ENCODE results near the gene TEC. TPM values are rescaled to one million over a fixed set of nuclear protein-coding genes. Genes with fewer than 3 reads are reported as not detected.
"Not testable (repeated sequence)": the region's sequence is repeated elsewhere in the genome, so short reads cannot be mapped to it uniquely, and the experiment has no call there.

Gene TEC
- total and polyA plus RNA-seq, 4 donors, result 0.98 to 2.6 (median 1.6) TPM

DNA sequence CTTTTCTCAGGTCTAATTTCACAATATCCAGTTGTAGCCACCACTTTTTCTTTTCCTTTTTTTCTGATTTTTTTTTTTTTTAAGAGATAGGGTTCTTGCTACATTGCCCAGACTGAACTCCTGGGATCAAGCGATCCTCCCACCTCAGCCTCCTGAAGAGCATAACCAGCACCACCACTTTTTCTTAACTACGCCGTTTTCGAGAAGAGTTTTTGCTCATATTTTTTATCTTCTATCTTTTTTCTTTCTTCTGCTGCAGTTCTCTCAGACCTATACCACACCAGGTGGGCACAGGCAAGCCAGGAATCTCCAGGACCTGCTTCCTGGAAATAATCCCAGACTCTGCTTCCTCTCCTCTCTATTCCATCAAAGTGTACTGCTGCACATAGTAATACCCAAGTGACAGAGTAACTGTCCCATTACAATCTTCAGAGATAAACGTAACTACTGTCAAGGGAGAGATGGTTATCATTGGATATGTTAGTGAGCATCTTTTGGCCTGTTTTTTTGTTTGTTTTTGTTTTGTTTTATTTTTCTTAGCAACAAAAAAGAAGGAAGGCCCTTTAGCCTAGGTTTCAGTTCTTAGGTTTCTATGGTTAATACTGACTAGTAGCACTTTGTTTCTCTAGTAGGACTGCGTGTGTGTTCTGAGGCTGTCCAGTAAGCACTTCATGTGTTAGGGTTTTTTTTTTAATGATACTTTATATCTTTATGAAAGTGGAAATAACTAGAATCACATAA, 76.4 kb downstream of the TEC start:
- Histone ChIP-seq H3K27ac (ENCODE audit: low read depth, low read length) (no peak overlapping the region), H3K36me3 (ENCODE audit: control insufficient read depth, insufficient read depth, low read length) (no peaks in the 10 kb centered on the region), H3K4me1 (ENCODE audit: control insufficient read depth, insufficient read depth, low read length) (no peaks in the 10 kb centered on the region), H3K9me3 (ENCODE audit: control insufficient read depth, insufficient read depth, low read length) (no peaks in the 10 kb centered on the region), H3K4me3 (ENCODE audit: low read depth, low read length) (no peak overlapping the region), H3K27me3 (ENCODE audit: control insufficient read depth, insufficient read depth, low read length) (no peaks in the 10 kb centered on the region)
- 96% methylated on average over 4 of the region's 6 CpGs for WGBS (ENCODE audit: insufficient coverage)
- DNase-seq (ENCODE audit: low read depth in 4 of 6, low spot score in 6 of 6), result no peak

GRCh38 chr4:48191758-48192157, 77.9 kb downstream of the TEC start:
- no peaks in the 10 kb centered on the region for H3K4me1 ChIP-seq (ENCODE audit: control insufficient read depth, insufficient read depth, low read length)
- no CpG with 5 or more reads among the region's 1 CpG for WGBS (ENCODE audit: insufficient coverage)
- H3K27me3 ChIP-seq (ENCODE audit: control insufficient read depth, insufficient read depth, low read length), result no peaks in the 10 kb centered on the region
- H3K9me3 ChIP-seq (ENCODE audit: control insufficient read depth, insufficient read depth, low read length), result no peaks in the 10 kb centered on the region
- no peaks in the 10 kb centered on the region for H3K36me3 ChIP-seq (ENCODE audit: control insufficient read depth, insufficient read depth, low read length)
- H3K4me3 ChIP-seq (ENCODE audit: low read depth, low read length), result no peak overlapping the region
- H3K27ac ChIP-seq (ENCODE audit: low read depth, low read length), result no peak overlapping the region
- no peak for DNase-seq (ENCODE audit: low read depth in 4 of 6, low spot score in 6 of 6)

DNA sequence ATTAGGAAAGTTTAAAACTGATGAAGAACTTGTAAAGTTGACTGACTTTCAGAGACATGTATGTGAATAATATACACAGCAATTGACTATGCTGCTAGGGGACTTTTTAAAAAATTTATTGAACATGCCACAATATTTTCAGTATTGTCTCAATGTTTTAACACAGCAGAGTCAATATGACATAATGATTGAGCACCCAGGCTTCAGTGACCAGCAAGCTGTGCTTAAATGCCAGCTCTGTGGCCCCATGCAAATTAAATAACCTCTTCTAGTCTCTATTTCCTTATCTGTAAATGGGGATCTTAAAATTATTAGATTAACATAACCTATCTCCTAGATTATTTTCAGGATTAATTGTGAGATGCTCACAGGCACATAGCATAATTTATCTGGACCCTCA, 78.8 kb downstream of the TEC start:
- Histone ChIP-seq H3K9me3 (ENCODE audit: control insufficient read depth, insufficient read depth, low read length) (no peaks in the 10 kb centered on the region), H3K4me1 (ENCODE audit: control insufficient read depth, insufficient read depth, low read length) (no peaks in the 10 kb centered on the region), H3K4me3 (ENCODE audit: low read depth, low read length) (no peak overlapping the region), H3K36me3 (ENCODE audit: control insufficient read depth, insufficient read depth, low read length) (no peaks in the 10 kb centered on the region), H3K27me3 (ENCODE audit: control insufficient read depth, insufficient read depth, low read length) (no peaks in the 10 kb centered on the region), H3K27ac (ENCODE audit: low read depth, low read length) (no peak overlapping the region)
- no peak for DNase-seq (ENCODE audit: low read depth in 4 of 6, low spot score in 6 of 6)

DNA sequence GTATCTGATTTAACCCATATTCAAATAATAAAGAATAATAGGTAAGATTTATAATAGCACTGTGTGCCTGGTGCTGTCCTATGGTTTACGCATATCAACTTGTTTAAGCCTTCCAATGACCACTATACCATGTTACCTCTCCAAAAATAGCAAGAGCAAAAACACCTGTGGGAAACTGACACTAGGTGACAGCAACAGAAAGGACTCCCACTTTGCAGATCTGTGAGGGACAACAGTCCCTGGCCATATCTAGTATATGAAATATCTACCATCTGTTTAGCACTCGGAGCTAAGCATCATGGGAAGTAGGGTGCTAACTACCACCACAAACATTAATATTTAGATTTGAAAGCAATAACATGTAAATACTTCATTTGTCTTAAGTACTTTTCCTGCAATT, 79.9 kb downstream of the TEC start:
- Histone ChIP-seq H3K4me3 (ENCODE audit: low read depth, low read length) (no peak overlapping the region), H3K27me3 (ENCODE audit: control insufficient read depth, insufficient read depth, low read length) (no peaks in the 10 kb centered on the region), H3K36me3 (ENCODE audit: control insufficient read depth, insufficient read depth, low read length) (no peaks in the 10 kb centered on the region), H3K9me3 (ENCODE audit: control insufficient read depth, insufficient read depth, low read length) (no peaks in the 10 kb centered on the region), H3K4me1 (ENCODE audit: control insufficient read depth, insufficient read depth, low read length) (no peaks in the 10 kb centered on the region), H3K27ac (ENCODE audit: low read depth, low read length) (no peak overlapping the region)
- no peak for DNase-seq (ENCODE audit: low read depth in 4 of 6, low spot score in 6 of 6)
- WGBS (ENCODE audit: insufficient coverage), result no CpG with 5 or more reads among the region's 2 CpGs

DNA sequence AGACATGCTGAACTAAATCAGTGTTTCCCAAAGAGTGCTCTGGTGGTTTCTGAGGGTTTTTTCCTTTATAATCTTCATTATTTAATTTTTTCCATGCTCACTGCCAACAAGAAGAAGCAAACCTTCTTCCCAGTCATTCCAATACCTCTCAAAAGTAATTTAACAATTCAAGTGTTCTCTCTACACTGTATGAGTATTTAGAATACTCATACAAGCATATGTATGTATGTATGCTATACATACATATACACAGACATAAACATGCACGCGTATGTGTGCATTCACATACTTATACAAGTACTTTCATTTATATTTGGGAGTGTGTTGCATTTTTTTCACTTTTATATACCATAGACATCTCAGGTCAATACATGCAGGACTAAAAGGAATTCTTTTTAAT, 81.2 kb downstream of the TEC start:
- no CpG with 5 or more reads among the region's 2 CpGs for WGBS (ENCODE audit: insufficient coverage)
- Histone ChIP-seq H3K4me1 (ENCODE audit: control insufficient read depth, insufficient read depth, low read length) (no peaks in the 10 kb centered on the region), H3K36me3 (ENCODE audit: control insufficient read depth, insufficient read depth, low read length) (no peaks in the 10 kb centered on the region), H3K9me3 (ENCODE audit: control insufficient read depth, insufficient read depth, low read length) (no peaks in the 10 kb centered on the region), H3K4me3 (ENCODE audit: low read depth, low read length) (no peak overlapping the region), H3K27me3 (ENCODE audit: control insufficient read depth, insufficient read depth, low read length) (no peaks in the 10 kb centered on the region), H3K27ac (ENCODE audit: low read depth, low read length) (no peak overlapping the region)
- DNase-seq (ENCODE audit: low read depth in 4 of 6, low spot score in 6 of 6), result no peak

- Histone ChIP-seq H3K4me3 (ENCODE audit: low read depth, low read length) (no peak overlapping the region), H3K27me3 (ENCODE audit: control insufficient read depth, insufficient read depth, low read length) (no peaks in the 10 kb centered on the region), H3K27ac (ENCODE audit: low read depth, low read length) (no peak overlapping the region), H3K4me1 (ENCODE audit: control insufficient read depth, insufficient read depth, low read length) (no peaks in the 10 kb centered on the region), H3K36me3 (ENCODE audit: control insufficient read depth, insufficient read depth, low read length) (no peaks in the 10 kb centered on the region), H3K9me3 (ENCODE audit: control insufficient read depth, insufficient read depth, low read length) (no peaks in the 10 kb centered on the region)
- WGBS (ENCODE audit: insufficient coverage), result no CpG with 5 or more reads among the region's 2 CpGs
- DNase-seq (ENCODE audit: low read depth in 4 of 6, low spot score in 6 of 6), result no peak
Measured at GRCh38 chr4:48187813-48188212, 81.8 kb downstream of the TEC start.

DNA sequence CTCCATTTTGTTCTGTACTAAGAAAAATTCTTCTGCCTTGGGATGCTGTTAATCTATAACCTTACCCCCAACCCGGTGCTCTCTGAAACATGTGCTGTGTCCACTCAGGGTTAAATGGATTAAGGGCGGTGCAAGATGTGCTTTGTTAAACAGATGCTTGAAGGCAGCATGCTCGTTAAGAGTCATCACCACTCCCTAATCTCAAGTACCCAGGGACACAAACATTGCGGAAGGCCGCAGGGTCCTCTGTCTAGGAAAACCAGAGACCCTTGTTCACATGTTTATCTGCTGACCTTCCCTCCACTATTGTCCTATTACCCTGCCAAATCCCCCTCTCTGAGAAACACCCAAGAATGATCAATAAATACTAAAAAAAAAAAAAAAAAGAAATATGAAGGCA, 82.6 kb downstream of the TEC start:
- H3K4me1 ChIP-seq (ENCODE audit: control insufficient read depth, insufficient read depth, low read length); H3K27me3 ChIP-seq (ENCODE audit: control insufficient read depth, insufficient read depth, low read length); H3K4me3 ChIP-seq (ENCODE audit: low read depth, low read length); H3K27ac ChIP-seq (ENCODE audit: low read depth, low read length); H3K9me3 ChIP-seq (ENCODE audit: control insufficient read depth, insufficient read depth, low read length); H3K36me3 ChIP-seq (ENCODE audit: control insufficient read depth, insufficient read depth, low read length); DNase-seq (ENCODE audit: low read depth in 4 of 6, low spot score in 6 of 6): not testable (repeated sequence)
- WGBS (ENCODE audit: insufficient coverage), result no CpG with 5 or more reads among the region's 5 CpGs

DNA sequence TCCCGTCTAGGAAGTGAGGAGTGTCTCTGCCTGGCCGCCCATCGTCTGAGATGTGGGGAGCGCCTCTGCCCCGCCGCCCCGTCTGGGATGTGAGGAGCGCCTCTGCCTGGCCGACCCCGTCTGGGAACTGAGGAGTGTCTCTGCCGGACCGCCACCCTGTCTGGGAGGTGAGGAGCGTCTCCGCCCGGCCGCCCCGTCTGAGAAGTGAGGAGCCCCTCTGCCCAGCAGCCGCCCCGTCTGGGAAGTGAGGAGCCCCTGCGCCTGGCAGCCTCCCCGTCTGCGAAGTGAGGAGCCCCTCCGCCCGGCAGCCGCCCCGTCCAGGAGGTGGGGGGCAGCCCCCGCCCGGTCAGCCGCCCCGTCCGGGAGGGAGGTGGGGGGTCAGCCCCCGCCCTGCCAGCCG, 83.2 kb downstream of the TEC start:
- not testable (repeated sequence) for H3K4me3 ChIP-seq (ENCODE audit: low read depth, low read length); H3K36me3 ChIP-seq (ENCODE audit: control insufficient read depth, insufficient read depth, low read length); H3K4me1 ChIP-seq (ENCODE audit: control insufficient read depth, insufficient read depth, low read length); DNase-seq (ENCODE audit: low read depth in 4 of 6, low spot score in 6 of 6); H3K9me3 ChIP-seq (ENCODE audit: control insufficient read depth, insufficient read depth, low read length); H3K27ac ChIP-seq (ENCODE audit: low read depth, low read length); H3K27me3 ChIP-seq (ENCODE audit: control insufficient read depth, insufficient read depth, low read length)
- WGBS (ENCODE audit: insufficient coverage), result 92% methylated on average over 8 of the region's 33 CpGs

- Histone ChIP-seq H3K27ac (ENCODE audit: low read depth, low read length) (no peak overlapping the region), H3K4me1 (ENCODE audit: control insufficient read depth, insufficient read depth, low read length) (no peaks in the 10 kb centered on the region), H3K4me3 (ENCODE audit: low read depth, low read length) (no peak overlapping the region), H3K36me3 (ENCODE audit: control insufficient read depth, insufficient read depth, low read length) (no peaks in the 10 kb centered on the region), H3K9me3 (ENCODE audit: control insufficient read depth, insufficient read depth, low read length) (no peaks in the 10 kb centered on the region), H3K27me3 (ENCODE audit: control insufficient read depth, insufficient read depth, low read length) (no peaks in the 10 kb centered on the region)
- 80% methylated on average over 1 of the region's 3 CpGs for WGBS (ENCODE audit: insufficient coverage)
- no peak for DNase-seq (ENCODE audit: low read depth in 4 of 6, low spot score in 6 of 6)
Measured at GRCh38 chr4:48184882-48185281, 84.8 kb downstream of the TEC start.

- Histone ChIP-seq H3K4me1 (ENCODE audit: control insufficient read depth, insufficient read depth, low read length) (no peaks in the 10 kb centered on the region), H3K27me3 (ENCODE audit: control insufficient read depth, insufficient read depth, low read length) (no peaks in the 10 kb centered on the region), H3K9me3 (ENCODE audit: control insufficient read depth, insufficient read depth, low read length) (no peaks in the 10 kb centered on the region), H3K4me3 (ENCODE audit: low read depth, low read length) (no peak overlapping the region), H3K27ac (ENCODE audit: low read depth, low read length) (no peak overlapping the region), H3K36me3 (ENCODE audit: control insufficient read depth, insufficient read depth, low read length) (no peaks in the 10 kb centered on the region)
- no peak for DNase-seq (ENCODE audit: low read depth in 4 of 6, low spot score in 6 of 6)
Measured at GRCh38 chr4:48180234-48180633, 89.4 kb downstream of the TEC start.
